Amniotic stem cell (primary cell): ENCODE data around the gene ADAT3.

Experiments used
- DNase-seq: peaks from one replicate; lab custom pipeline; 2025; lab: John Stamatoyannopoulos, UW

Gene ADAT3

DNA sequence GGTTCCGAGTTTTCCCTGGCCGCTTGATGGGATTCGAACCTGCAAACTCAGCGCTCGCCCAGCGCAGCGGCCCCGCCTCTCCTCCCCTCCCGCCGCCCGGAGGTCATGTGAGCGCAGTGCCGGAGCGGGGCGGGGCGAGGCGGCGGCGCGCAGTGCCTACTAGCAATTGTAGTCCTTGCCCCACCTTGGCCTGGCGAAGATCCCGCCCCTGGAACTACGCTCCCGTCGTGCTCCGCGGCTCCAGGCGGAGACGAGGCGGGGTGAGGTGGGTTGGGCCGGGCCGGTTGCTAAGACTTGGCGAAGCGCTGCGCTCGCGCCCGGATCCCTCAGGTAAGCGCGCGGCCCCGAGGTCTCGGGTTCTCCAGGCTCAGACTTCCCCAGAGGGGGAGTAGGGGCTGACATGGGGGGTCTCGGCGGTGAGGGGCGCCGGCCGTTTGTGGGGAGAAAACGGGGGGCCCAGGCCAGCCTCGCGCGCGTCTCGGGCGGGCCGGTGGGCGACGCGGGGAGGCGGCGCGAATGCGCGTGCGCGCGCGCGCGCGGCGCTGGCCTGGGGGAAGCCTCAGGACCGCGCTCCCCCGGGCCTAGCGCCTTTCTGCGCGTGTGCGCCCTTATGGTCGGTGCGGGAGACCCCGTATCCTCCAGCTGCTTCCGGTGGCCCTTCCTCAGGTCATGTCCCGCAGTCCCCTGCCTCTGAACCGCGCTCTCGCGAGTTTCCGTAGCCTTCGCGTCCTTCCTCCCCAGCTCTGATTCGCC is at the start of gene ADAT3, which contains the start of gene SCAMP4:
Gene ADAT3 (plus strand): TSS at position 290 of the 753 bp plus-strand sequence. CDS start 6,649 bp downstream, outside the sequence.
Gene SCAMP4 (plus strand): TSS at position 290 of the 753 bp plus-strand sequence. CDS start 9,621 bp downstream, outside the sequence.
- DNase-seq = peak; percentile 99

DNA sequence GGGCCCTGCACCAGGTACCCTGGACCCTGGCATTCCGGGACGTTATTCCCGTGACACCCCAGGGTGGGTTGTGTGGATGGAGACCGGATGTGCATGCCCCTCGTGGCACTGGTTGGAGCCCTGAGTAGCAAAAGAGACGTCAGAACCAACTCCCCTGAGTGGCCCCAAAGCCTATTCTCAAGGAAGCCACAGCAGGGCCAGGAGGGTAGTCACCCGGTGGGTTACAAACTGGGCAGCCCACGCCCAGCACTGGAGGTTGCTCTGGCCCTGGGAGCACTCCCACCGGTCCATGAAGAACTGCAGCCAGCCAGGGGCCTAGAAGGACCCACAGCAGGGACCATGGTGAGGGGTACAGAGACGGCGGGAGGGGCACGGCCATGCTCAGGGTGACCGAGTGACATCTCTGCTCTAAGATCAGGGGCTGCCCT is 49.4 kb upstream of the ADAT3 start:
- no peak for DNase-seq

DNA sequence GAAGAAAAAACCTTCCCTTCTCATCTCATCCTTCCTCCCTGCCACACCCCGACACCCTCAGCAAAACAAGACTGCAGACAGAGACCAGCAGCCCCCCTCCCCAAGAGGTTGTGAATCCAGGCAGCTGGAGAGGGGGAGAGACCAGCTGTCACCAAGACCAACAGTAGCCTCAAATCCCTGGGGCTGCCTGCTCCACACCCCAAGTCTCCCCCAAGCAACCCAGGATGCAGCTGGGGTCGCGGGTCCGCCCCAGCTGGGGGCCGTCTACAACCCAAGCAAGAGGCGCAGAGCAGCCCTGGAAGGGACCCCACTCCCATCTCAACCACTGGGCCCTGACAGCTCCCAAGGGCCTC is 48.9 kb upstream of the ADAT3 start:
- no peak for DNase-seq

DNA sequence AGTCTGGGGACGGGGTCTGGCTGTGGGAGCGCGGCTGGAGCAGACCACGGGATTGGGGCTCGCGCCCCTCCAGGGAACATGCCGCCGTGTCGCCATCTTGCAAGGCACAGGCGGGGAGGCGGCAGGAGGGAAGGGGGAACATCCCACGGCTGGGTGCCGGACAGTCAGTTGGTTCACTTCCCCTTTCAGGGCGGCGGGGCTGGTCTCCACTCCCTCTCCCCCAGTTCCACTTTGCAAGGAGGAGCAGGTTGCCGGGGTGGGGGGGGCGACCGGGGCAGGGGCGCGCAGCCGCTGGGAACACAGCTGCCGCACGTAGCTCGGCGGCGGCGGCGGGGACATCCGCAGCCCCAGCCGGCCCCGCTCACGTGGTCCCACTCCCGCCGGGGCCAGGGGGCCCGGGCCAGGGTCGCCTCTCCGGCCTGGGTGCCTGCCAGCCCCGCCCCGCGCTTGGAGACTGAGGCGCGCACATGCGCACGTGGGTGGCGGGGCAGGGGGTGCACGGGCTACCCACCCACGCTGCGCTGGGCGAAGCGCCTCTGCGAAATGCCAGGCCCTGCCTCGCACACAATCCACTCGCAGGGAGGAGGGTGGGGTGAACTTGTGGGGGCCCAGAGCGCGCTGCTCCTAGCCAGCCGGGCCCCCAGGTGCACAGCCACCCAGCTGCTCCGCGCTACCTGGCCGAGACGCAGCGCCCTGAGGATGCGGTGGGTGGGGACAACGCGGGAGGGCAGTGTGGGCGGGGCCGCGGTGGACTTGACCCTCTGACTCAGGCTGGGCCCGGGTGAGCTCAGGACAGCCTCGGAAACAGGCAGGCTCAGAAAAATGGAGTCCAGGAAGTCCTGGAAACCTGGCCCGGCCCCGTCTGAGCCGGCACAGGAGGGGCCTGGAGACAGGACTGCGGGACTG is 48.2 kb upstream of the ADAT3 start:
- DNase-seq = no peak

DNA sequence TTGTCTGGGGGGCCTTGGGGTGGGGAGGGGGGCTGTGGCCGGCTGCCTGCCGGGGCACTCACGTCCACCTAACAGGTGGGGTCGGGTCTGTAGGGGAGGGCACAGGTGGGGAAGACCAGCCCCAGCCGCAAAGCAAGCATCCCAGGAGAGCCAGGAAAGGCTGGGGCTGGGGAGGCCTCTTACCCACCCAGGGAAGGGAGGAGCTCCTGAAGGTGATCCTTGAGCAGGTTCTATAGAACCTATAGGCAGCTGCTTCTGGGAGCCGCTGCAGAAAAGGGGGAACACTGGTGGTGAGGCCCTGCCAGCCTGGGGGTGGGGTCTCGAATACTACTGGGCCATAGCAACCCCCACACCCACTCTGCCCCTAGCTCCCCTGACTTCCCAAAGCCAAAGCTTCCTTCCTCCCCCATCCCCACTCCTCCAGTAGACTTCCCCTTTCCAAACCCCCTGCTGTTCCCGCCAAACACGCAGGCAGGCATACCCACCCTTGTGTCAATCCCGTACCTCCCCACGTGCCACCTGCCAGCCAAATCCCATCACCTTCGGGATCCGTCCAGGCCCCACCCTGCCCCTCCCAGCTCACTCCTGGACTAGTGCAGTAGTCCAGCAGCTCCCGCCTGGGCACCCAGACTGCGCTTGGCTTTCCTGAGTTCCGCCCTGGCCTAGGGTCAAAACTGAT is 47.4 kb upstream of the ADAT3 start:
- no peak for DNase-seq

DNA sequence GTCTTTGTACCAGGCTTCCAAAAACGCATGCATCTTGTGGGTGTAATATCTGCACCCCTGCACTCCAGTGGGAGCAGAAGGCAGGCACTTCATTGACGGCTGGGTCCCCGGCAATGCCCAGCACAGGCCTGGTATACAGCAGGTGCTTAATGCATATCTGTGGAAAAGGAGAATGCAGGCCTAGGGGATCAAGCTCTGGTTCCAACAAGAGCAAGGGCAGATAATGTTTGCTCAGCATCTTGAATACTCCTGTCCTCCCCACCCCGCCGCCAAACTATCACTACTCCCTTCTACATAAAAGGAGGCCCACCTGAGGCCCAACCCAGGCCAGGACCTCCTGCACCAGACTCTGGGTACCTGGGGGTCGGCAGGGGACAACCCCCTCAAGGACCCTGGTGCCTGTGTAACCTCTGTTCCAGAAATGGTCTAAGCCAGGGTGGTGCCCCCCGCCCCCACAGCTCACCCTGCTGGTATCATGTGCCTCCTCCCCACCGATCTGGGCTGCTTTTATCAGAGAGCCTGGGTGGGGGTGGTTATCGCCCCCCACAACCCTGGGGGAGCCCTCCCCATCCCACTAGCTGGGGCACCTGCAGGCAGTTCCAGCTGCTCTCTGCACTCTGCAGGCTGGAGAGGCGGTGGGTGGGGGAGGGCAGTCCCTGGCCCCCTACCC is 46.7 kb upstream of the ADAT3 start:
- no peak for DNase-seq

DNA sequence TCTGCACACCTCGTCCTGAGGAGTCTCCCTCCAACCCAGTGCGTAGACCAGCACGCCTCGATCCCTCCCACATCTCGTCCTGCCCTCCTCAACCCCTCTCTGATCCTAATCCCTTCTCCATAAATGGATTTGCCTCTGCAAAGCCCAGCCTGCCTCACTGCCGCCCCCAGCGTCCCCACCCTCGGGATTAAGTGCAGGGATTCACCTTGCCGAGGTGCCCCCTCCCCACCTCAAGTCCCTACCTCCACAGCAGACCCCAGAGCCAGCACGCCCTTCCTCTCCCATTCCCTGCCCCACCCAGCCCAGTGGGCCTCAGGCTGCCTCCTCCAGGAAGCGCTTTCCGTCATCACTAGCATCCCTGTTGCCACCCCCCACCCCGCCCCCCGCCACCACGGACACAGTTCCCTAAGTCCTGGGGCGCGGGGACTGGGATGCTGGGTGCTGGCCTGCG is 45.8 kb upstream of the ADAT3 start:
- DNase-seq = no peak

DNA sequence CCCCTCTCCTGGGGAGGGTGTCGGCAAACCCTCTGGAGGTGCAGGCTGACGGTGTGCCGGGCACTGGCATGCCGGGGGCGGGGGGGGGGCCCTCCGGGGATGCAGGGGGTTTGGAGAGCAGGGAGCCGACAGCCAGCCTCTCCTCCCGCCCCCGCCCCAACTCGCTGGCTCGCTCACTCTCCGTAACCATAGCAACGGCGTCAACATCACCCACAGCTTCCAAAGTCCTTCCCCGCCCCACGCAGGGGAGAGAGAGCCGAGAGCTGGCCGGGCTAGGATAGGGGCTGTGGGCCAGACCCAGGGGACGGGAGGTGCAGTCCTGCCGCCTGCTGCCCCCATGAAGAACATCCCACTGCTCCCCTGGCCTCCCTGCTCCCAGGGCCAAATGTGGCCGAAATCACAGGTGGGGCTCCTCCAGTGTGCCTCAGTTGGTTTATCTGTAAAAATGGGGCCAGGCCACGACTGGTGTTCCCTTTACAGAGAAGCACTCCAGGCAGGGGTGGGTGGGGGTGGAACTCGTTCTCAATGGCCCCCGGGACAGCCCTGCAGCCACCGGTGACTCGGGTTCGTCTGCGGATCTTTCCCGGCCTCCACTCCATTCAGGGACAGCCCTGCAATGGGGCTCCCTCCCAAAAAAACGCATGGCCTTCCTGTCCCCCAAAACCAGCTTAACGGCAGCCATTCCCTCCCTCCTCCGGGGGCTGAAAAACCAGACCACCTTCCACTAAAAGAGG is 45.0 kb upstream of the ADAT3 start:
- DNase-seq = peak; percentile 69

DNA sequence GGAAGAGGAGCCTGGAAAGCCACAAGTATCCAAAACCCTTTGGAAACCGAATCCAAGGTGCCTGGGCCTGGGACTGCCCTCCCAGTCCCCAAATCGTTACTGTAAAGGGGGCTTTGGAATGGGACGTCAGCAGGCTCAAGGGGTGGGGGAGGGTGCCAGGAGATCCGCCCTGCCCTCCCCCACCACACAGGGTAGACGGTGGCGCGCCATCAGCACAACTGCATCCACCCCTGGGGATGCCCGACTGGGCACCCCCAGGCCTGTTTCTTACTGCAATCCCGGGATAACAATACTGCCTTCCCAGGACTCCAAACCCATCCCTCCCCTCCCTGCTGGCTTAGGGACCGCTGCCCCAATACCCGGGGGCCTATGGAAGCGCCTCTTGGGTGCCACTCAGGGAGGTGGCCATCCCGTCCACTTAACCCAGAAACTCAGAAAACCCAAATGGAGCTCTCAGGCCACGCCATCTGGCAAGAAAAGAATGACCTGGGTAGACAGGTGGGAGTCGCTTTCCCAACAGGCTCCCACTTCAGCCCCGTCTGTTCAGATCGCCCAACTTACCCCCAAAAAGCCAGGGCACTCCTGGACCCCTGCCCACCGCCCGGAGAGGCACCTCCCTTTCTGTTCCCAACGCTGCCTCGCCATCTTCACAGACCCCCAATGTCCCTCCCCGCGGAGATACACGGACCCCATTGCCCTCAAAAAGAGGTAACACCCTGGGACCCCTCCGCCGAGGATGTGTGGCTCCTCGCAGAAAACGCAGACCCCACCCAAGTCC is 44.2 kb upstream of the ADAT3 start:
- no peak for DNase-seq

DNA sequence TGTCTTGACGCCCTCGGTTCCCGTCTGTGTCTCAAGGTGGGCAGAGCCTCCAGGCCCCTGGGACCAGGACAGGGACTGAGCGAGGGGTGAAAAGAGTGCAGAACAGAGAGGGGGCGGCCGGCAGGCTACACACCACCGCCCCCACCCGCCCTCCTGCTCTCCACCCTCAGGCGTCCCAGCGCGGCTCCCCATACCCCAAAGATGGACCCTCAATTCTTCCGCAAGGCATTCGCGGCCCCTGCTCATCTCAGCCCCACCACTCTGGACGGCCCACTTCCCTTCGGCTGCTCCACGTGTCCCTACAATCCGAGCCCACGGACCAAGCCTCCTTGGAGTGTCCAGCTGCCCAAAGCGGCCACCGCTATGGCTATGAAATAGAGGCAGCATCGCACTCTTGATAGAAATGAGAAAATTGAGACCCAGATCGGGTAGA is 43.6 kb upstream of the ADAT3 start:
- no peak for DNase-seq

DNA sequence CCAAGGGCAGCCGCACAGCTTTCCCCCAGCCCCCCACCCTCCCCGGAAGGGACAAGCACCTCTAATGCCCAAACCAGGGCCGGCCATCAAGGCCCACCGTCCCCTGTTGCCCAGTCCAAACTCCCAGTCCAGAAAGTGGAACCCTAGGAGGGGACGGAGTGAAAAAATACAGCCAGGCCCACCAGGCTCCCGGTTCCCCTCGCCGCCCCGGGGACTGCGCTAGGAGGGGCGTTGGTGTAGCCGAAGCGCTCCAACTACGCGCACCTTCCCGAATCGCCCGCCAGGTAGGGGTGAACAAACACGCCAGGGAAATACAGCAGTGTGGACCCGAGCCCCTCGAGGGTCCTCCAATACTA is 43.2 kb upstream of the ADAT3 start:
- no peak for DNase-seq

DNA sequence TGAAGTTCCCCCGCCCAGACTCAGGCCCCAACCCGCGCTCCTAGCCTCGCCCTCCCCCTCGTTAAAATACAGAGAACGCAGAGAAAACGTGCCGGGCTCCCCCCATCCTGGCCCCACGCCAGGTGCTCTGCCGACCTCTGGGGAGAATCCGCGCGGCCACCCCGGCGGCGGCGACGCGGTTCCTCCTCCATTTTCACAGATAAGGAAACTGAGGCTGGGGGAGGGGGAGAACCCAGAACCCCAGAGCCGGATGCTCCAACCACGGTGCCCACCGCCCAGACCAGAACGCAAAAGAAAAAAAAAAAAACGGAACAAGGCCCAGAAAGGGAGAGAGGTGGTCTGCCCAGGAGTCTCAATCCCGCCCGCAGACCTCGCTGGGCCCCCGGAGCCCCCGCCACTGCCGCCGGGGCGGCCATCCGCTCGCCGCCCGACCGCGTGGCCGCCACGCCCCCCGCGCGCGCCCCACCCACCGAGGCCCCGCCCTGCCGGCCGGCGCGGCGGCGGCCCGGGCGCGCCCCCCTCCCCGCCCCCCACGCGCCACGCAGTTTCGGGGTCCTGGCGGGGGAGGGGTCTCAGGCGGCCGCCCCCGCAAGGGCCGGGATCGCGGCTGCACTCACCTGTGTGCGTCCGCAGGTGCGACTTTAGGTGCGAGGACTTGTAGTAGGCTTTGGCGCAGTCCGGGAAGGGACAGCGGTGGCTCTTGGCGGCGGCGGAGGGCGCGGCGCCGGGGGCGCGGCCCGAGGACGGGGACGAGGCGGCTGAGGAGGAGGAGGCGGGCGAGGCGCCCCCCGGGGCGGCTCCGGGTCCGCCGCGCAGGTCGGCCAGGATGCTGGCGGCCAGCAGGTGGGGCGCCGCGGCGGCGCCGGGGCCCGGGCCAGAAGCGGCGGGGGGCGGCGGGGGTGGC is 42.5 kb upstream of the ADAT3 start:
- DNase-seq = no peak

DNA sequence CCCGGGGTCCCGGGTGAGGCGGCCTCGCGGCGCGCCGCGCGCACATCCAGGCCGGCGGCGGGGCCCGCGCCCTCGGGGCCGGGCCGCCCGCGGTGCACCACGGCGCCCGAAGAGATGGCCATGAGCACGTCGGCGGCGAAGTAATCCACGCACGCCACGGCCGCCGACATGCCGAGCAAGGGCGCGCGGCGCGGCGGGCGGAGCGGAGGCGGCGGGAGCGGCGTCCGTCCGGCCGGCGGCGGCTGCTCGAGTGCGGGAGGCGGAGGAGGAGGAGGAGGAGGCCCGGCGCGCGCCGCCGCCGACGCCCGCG is 41.9 kb upstream of the ADAT3 start, which contains the start of gene KLF16:
Gene KLF16 (minus strand): TSS at position 252 of the 310 bp plus-strand sequence. CDS start 82 bp downstream, at position 170.
- DNase-seq = no peak

DNA sequence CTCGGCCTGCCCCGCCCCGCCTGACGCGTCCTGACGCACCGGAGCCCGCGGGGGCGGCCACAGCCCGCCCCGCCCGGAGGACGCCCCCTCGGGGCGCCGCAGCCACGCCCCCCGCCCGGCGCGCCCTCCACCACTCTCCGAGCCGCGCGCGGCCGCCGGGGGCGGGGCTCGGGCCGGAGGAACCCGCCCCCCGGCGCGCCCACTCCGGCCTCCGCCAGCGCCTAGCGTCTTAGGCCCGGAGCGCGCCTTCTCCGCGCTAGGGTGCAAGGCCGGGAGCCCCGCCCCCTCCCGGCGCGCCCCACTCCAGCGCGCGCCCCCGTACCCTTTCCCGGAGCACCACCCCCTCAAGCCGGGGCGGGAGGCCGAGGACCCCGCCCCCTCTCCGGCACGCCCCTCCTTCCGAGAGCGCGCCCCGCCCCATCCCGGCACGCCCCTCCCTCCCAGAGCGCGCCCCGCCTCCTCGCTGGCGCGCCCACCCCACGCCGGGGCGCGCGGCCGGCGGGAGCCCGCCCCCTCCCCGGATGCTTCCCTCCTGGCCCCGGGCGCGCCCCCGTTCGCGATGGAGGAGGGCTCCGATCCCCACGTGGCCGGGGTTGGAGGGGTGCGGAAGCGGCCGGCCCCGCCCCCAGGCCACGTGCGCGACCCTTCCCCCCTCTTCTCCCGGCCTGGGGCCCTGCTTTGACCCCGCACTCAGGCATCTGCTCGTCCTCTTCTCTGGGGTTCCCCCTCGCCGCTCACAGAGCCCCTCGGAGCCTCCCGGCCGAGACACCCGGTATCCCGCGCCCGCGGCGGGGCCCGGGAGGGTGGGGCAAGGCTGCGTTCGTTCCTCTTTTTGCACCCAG is 41.3 kb upstream of the ADAT3 start:
- peak; percentile 90 for DNase-seq

DNA sequence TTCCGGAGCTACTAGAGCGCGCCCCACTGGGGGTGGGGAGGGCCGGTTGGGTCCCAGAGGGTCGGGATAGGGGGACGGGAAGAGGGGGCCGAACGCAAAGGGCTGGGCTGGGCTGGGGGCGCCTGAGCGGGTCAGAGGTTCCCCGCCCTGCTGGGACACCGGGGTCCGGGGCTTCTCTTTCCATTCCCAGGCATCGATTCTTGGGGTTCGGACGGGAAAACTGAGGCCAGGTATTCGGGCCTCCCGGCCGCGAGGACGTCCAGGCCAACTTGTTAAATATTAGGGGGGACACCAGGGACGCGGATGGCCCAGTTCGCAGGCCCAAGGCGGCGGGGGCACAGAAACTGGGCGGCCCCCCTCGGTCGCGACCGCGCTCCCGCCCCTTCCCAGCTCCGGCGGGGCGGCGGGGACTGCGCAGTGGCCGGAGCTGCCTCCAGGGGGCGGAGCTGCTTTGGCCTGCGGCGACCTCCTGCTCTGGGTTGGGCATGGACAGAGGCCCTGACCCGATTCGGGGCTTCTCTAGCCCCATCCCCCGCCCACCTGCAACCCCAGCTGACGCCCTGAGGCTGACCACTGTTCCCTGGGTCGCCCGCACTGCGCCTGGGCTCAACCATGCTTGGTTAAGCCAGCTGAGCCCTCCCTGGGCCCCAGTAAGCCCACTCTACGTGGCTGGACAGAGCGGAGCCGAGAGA is 40.6 kb upstream of the ADAT3 start:
- DNase-seq = no peak

DNA sequence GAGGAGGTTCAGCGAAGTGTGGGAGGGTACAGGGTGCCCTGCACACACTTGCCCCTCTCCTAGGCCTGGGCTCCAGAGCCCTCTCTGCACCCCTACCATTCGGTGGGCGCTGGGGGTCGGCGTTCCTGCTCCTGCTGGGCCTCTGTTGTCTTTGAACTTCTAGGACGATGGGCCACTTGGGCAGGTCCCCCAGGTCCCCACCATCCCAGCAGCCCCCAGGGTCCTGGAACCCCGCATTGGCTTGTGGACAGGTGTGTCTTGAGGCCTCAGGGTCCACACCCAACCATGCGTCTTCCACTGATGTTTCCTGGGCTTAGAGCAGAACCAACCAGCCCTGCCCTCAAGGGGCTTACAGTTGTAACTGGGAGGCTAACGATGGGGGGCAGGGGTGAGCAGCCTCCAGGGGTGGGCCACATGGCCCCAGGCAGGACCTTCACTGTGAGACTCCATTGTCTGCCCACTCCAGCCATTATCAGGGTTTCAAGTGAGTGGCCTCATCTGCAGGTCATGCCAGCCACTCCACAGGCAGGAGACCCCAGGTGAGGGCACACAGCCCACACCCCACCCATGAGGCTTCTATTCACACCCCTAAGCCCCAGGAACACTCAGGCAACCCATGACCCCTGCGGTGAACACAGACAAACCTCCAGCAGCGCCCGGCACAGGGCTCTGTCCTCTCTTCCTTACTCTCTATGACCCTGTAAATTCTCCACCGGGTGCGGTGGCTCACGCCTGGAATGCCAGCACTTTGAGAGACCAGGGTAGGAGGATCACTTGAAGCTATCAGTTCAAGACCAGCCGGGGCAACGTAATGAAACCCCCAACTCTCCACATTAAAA is 39.8 kb upstream of the ADAT3 start:
- no peak for DNase-seq
